ENCODE results near the gene STMN3.

Gene STMN3

DNA sequence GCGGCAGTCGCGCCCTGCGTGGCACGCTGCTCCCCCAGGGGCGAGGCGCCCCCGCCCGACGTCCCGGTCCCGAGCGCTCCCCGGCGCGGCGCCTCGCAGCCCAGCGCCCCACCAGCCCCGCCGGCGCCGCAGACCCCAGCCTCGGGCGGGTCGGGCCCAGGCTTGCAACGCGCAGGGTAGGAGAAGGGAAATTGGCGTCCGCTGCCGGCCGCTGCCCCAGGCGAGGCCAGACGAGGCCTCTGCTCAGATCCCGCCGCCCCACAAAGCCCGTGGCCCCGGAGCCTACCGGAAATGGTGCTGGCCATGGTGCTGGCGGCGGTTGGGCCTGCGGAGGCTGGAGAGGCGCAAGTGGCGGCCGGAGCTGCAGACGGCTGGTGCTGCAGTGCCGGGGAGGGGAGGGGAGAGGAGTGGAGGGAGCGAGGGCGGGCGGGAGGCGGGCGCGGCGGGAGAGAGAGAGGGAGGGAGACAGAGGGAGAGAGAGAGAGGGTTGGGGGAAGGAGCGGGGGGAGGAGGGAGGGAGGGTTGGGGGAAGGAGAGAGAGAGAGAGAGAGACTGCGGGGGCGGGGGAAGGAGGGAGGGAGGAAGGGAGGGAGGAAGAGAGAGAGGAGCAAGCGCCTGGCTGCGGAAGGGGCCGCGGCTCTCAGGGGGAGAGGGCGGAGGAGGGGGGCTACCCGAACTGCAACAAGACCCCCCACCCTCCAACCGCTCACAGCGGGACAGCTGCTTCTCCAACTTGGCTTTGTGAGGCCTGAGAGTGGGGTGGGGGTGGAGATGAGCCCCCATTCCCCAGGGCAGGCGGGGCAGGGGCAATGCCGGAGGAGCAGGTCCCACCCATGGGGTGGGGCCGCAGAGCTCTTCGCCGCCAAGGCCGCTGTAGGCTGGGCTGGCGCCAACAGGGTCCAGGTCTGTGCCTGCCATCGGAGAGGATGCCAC is at the start of gene STMN3:
Gene STMN3, minus strand, starts transcription at position 384 of the 933 bp plus-strand sequence. Its CDS starts 79 bp downstream, at position 305.
- DNase-seq (ENCODE audit: low read depth in 2 of 2) = peak; percentile 60 to 63

DNA sequence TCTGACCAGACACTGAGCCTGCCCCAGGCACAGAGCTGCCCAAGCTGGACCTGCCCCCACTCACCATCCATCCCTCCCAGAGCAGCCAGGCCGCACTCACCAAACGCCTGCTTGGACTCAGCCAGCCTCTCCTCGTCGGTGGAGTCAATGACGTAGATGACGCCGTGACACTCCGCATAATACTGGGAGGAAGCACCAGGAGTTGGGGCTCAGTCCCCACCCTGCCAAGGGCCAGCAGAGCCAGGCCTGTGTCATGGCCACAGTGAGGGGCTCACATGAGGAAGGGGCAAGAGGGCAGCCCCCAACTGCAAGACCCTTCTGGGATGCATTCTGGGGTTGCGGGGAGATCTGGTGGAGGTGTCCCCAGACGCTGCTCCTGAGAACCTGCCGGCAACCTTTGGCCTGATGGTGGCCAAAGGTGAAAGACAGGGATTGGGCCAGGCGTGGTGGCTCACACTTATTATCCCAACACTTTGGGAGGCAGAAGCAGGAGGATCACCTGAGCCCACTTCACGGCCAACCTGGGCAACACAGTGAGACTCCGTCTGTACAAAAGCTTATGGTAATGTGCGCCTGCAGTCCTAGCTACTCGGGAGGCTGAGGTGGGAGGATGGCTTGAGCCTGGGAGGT is 48.9 kb upstream of the STMN3 start:
- DNase-seq (ENCODE audit: low read depth in 2 of 2) = no peak

DNA sequence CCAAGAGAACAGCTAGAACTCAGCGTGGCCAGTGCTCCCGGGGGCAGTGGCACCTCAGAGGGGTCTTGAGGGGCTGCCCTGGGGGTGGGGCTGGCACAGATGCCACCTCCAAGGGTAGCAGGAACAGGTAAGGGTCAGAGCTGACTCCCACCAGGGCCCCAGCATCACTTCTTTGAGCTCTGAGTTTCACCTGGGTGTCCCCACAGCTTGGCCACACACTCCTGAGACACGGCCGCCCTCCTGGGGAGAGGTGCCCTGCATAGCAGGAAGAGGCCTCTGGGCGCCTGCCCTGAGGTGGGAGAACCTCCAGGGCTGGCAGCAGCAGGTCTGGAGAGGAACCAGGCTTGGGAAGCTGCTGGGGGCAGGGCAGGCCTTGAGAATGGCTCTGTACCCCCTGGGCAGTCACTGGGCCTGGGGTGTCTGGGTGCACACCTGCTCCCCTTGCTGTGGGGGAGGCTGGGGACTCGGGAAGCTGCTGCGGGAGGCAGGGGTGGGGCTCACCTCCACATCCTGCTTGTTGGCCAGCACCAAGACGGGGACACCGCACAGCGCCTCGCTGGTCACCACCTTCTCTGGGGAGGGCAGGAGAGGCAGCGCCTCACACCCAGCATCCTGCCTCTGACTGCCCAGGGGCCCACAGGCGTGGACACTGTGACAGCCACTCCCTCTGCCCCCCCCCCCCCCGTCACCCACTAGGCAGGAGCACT is 48.3 kb upstream of the STMN3 start:
- no peak for DNase-seq (ENCODE audit: low read depth in 2 of 2)

DNA sequence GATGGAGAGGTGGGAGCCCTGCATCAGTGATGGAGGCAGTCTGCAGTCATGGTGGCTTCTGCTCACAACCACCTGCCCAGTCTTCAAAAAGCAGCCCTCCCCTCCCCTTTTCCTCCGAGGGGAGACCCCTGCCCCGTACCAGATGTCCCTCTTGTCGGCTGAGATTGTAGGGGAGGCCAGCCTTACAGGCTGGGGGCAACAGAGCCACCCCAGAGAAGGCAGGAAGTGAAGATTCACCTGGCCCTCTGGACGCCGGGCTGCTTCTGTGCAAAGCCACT is 47.8 kb upstream of the STMN3 start:
- DNase-seq (ENCODE audit: low read depth in 2 of 2) = no peak

DNA sequence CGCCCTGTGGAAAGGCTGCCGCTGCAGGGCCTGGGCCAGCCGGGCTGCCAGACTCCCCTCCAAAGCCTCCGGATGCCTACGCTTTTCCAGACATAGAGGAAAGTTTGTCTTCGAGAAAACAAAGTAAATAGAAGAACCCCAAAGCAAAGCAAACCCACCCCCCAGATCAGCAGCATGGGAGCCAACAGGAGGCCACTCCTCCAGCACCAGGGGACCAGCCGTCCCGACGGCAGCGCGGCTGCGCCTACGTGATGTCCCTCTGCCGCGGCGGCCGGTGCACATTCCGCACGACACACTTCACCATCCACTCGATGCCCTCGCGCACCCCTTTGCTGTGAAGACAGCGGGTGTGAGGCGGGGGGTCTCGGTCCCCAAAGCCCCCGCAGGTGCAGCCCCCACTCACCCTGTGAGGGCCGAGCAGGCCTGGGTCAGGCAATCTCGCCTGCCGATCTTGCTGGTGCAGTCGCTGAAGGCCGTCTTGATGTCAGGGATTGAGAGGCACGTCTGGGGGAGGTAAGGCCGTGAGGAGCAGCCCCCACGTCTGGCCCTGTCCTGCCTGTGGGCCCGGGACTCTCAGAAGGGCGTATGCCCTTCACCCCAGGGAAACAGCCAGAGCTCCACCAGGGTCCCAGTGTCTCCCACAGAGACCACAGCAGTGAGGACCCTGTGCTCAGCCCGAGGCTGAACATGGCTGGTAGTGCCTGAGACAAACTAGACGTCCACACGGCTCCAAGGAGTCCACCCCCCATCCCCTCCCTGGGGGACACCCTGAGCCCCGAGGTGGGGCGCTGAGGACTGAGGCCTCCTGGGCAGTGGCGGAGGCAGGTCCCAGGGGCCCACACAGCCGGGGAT is 47.2 kb upstream of the STMN3 start:
- no peak for DNase-seq (ENCODE audit: low read depth in 2 of 2)

DNA sequence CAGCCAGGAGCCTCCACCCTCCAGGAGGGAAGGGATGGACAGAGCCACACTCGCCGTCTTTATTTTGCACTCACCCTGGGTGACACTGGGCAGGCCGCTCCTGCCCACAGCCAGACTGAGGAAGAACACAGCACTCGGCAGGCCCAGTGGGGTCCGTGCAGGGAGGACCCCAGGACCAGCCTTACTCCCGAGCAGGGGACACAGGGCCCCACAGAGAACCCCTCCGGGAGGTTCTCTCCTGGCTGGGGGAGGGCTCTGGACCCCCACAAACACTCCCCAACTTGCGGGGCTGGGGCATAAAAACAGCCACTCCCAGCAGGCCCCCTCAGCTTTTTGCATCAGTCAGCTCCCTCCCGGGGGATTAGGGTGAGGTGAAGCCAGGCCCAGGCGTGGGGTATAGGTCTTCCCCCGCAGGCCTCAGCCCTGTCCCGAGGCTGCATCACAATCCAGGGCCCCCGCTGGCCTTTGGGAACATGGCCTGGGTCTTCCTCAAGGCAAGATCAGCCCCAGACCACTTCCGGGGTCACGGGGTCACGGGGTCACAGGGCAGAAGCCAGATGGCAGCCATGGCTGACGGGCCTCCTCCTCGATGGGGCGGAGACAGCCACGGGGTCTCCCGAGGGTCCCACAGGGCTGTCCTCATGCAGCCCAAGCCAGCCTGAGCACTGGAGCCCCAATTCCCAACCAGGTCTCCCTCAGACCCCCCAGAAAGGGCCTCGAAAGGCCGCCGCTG is 46.4 kb upstream of the STMN3 start:
- DNase-seq (ENCODE audit: low read depth in 2 of 2) = no peak

DNA sequence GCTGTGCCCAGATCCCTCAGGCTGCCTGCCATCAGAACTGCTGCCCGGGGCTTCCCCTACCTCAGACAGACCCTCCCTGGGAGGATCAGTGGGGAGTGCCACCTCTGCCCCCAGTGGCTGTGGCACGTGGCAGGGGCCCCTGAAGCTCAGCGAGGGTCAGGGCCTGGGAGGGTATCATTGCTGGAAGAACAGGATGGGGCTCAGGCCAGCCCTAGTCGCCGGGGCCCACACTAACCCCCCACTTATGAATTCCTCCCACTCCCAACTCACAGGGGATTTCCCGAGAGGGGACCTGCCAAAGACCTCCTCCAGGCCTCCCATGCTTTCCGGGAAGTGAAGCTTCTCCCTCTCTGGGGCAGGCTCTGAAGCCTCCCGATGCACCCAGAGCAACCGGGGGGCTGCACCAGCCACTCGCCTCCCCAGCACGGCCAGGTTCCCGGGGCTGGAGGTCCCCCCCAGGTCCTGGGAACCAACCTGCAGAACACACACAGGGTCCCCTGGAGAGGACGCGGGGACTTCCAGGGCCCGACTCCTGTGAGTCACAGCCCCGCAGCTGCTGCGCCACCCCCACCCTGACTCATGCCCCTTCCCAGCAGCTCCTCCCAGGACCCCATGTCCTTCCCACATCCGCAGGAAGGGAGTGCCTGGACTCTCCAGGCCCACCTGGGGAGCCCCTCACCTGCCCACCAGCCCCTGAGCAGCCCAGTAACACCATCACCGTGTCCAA is 45.7 kb upstream of the STMN3 start:
- peak; percentile 57 to 58 for DNase-seq (ENCODE audit: low read depth in 2 of 2)

DNA sequence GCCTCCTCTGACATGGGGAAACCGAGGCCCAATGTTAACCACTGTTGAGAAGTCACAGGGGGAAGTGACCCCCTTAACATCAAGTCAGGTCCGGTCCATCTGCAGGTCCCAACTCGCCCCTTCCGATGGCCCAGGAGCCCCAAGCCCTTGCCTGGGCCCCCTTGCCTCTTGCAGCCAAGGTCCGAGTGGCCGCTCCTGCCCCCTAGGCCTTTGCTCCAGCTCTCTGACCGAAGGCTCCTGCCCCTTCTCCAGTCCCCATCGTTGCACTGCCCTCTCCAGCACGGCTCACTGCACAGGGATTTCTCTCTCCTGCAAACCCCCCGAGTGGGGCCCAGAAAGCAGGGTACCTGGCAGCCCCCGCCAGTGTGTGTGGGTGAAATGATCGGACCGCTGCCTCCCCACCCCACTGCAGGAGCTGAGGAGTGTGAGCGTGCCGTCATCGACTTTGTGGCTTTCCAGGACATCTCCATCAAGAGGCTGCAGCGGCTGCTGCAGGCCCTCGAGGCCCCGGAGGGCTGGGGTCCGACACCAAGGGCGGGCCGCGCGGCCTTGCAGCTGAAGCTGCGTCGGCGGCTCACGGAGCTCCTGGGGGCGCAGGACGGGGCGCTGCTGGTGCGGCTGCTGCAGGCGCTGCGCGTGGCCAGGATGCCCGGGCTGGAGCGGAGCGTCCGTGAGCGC is 44.8 kb upstream of the STMN3 start:
- DNase-seq (ENCODE audit: low read depth in 2 of 2) = no peak

DNA sequence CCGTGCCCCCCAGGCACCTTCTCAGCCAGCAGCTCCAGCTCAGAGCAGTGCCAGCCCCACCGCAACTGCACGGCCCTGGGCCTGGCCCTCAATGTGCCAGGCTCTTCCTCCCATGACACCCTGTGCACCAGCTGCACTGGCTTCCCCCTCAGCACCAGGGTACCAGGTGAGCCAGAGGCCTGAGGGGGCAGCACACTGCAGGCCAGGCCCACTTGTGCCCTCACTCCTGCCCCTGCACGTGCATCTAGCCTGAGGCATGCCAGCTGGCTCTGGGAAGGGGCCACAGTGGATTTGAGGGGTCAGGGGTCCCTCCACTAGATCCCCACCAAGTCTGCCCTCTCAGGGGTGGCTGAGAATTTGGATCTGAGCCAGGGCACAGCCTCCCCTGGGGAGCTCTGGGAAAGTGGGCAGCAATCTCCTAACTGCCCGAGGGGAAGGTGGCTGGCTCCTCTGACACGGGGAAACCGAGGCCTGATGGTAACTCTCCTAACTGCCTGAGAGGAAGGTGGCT is 44.2 kb upstream of the STMN3 start:
- DNase-seq (ENCODE audit: low read depth in 2 of 2) = no peak

DNA sequence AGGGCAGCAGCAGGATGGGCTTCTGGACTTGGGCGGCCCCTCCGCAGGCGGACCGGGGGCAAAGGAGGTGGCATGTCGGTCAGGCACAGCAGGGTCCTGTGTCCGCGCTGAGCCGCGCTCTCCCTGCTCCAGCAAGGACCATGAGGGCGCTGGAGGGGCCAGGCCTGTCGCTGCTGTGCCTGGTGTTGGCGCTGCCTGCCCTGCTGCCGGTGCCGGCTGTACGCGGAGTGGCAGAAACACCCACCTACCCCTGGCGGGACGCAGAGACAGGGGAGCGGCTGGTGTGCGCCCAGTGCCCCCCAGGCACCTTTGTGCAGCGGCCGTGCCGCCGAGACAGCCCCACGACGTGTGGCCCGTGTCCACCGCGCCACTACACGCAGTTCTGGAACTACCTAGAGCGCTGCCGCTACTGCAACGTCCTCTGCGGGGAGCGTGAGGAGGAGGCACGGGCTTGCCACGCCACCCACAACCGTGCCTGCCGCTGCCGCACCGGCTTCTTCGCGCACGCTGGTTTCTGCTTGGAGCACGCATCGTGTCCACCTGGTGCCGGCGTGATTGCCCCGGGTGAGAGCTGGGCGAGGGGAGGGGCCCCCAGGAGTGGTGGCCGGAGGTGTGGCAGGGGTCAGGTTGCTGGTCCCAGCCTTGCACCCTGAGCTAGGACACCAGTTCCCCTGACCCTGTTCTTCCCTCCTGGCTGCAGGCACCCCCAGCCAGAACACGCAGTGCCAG is 43.6 kb upstream of the STMN3 start, which contains the start of gene TNFRSF6B:
Gene TNFRSF6B, plus strand, starts transcription at position 25 of the 729 bp plus-strand sequence. Its CDS starts 116 bp downstream, at position 141.
- no peak for DNase-seq (ENCODE audit: low read depth in 2 of 2)

DNA sequence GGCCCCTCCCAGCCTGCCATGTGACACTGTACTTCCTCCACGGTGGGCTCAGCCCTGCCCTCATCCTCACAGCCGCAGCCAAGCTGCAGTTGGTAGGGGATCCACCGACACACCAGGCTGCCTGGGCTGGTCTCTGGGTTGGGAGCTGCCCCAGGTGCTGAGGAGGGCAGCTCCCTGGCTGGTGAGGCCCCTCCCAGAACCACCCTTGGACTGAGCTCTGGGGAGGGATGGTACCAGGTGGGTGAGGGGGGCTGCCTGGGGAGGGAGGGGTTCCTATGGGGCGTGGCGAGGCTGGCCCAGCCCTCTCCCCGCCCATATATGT is 43.0 kb upstream of the STMN3 start:
- no peak for DNase-seq (ENCODE audit: low read depth in 2 of 2)

DNA sequence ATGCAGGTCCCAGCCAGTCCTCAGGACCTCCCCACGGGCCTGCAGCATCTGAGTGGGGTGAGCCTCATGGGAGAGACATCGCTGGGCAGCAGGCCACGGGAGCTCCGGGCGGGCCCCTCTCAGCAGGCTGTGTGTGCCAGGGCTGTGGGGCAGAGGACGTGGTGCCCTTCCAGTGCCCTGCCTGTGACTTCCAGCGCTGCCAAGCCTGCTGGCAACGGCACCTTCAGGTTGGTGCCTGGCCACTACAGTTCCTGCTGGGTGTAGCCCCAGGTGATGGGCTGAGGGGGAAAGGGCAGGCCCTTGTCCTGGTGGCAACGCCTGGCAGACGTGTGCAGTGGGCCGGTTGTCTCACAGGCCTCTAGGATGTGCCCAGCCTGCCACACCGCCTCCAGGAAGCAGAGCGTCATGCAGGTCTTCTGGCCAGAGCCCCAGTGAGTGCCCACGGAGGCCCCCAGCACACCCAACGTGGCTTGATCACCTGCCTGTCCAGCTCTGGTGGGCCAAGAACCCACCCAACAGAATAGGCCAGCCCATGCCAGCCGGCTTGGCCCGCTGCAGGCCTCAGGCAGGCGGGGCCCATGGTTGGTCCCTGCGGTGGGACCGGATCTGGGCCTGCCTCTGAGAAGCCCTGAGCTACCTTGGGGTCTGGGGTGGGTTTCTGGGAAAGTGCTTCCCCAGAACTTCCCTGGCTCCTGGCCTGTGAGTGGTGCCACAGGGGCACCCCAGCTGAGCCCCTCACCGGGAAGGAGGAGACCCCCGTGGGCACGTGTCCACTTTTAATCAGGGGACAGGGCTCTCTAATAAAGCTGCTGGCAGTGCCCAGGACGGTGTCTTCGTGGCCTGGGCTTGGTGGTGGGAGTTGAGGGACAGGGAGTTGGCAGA is 42.4 kb upstream of the STMN3 start:
- no peak for DNase-seq (ENCODE audit: low read depth in 2 of 2)

DNA sequence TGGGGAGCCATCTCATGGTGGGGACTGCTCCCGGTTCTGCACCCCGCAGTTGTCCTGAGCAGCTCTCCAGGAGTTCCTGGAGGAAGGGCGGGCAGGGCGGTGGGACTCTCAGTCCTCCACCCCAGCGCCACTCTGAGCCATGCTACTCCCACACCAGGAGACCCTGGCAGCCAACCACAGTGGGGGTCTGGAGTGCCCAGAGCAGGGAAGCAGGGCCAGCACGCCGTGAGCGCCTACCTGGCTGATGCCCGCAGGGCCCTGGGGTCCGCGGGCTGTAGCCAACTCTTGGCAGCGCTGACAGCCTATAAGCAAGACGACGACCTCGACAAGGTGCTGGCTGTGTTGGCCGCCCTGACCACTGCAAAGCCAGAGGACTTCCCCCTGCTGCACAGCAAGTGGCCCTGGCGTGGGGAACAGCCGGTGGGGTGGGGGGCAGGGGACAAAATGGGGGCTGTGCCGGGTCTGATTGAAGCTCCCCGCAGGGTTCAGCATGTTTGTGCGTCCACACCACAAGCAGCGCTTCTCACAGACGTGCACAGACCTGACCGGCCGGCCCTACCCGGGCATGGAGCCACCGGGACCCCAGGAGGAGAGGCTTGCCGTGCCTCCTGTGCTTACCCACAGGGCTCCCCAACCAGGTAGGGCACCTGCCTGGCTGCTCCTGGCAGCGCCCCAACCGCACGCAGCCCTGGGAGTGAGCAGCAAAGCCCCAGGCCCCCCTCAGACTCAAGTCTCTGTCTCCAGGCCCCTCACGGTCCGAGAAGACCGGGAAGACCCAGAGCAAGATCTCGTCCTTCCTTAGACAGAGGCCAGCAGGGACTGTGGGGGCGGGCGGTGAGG is 41.6 kb upstream of the STMN3 start:
- no peak for DNase-seq (ENCODE audit: low read depth in 2 of 2)

DNA sequence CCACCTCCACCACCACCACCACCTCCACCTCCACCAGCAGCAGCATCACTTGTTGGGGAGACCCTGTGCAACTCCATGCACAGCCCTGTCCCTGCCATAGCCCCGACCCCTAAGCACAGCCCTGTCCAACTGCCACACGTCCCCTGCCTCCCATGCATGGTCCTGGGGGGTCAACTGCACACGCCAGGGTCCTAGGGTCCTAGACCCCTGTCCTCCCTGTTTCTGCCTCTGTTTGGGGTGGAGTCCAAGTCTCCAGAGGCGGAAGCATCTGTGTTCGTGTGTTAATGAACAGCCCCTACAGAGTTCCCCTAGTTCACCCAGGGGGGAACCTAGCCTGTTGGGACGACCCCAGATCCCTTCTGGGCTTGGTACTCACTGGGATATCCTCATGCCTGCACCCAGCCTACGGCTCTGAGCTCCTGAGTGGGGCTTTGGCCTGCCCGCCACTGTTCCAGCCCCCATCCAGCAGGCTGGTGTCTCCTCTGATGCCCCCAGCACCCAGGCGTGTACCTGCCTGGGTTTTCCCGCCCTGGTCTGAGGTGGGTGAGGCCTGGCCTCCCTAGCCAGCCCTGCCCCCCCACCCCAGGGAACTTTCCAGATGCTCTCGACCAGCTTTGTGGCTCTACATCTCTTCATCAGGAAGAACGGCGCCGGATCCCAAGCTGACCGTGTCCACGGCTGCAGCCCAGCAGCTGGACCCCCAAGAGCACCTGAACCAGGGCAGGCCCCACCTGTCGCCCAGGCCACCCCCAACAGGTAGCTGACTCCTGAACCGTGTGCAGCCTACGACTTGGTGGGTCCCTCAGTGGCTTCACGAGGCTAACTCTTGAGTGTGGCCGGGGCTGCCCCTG is 40.7 kb upstream of the STMN3 start:
- DNase-seq (ENCODE audit: low read depth in 2 of 2) = no peak

DNA sequence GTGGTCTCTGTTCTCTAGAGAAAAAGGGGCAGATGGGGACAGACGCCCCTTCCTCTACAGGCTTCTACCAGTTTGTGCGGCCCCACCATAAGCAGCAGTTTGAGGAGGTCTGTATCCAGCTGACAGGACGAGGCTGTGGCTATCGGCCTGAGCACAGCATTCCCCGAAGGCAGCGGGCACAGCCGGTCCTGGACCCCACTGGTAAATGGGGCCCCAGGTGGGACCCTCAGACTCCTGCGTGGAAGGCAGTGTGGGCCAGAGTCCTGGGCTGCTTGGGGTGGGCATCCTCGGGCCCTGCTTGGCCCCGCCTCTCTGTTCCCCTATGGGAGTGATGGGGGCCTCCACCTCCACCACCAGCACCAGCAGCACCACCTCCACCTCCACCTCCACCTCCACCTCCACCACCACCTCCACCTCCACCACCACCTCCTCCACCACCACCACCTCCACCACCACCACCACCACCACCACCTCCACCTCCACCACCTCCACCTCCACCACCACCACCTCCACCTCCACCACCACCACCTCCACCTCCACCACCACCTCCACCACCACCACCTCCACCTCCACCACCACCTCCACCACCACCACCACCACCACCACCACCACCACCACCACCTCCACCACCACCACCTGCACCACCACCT is 40.0 kb upstream of the STMN3 start:
- DNase-seq (ENCODE audit: low read depth in 2 of 2) = no peak

All from stimulated activated CD8-positive, alpha-beta memory T cell treated with anti-CD3 and anti-CD28 coated beads, Interleukin-2, amount 100 ng/mL, for 48 hours (primary cell).